ENCODE measurements around the gene MICA. TPM values are rescaled to one million over a fixed set of nuclear protein-coding genes. Genes with fewer than 3 reads are reported as not detected.

The MICA gene
- polyA plus RNA-seq, 2 of the 4 experiments (the other 2 are of a cell fraction) = 20.5 to 22.8 TPM

DNA sequence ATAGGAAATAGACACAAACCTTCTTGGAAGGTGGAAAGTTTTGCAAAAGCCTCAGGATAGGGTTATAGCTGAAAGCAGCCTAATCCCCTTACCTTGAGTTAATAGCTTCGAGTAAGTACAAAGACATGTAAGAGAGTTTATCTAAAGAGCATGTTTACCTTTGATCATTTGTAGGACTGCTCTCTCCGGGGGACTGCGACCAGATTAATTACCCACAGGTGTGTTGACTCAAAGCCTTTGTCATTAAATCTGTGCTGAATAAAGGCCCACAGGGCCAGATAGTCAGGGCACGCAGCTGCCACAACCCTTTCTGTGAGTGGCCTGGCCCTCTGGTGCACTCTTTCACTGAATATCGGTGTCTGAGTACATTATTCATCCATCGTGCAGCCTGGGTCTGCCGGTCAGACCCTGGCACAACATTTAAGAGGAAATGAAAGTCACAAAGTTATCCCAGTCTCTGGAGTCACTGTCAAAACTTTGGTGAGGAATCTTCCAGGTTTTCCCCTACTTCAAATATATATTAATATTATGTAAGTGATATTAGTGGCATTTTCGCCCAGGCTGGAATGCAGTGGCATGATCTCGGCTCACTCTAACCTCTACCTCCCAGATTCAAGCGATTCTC is 5.4 kb upstream of the MICA start (continued):
- TF ChIP-seq, protein P1, sequence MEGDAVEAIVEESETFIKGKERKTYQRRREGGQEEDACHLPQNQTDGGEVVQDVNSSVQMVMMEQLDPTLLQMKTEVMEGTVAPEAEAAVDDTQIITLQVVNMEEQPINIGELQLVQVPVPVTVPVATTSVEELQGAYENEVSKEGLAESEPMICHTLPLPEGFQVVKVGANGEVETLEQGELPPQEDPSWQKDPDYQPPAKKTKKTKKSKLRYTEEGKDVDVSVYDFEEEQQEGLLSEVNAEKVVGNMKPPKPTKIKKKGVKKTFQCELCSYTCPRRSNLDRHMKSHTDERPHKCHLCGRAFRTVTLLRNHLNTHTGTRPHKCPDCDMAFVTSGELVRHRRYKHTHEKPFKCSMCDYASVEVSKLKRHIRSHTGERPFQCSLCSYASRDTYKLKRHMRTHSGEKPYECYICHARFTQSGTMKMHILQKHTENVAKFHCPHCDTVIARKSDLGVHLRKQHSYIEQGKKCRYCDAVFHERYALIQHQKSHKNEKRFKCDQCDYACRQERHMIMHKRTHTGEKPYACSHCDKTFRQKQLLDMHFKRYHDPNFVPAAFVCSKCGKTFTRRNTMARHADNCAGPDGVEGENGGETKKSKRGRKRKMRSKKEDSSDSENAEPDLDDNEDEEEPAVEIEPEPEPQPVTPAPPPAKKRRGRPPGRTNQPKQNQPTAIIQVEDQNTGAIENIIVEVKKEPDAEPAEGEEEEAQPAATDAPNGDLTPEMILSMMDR (IDR thresholded peaks at IDR 0.05) = no peak
- TF ChIP-seq CEBPB (IDR thresholded peaks at IDR 0.05) = no peak
- TF ChIP-seq, protein P2, sequence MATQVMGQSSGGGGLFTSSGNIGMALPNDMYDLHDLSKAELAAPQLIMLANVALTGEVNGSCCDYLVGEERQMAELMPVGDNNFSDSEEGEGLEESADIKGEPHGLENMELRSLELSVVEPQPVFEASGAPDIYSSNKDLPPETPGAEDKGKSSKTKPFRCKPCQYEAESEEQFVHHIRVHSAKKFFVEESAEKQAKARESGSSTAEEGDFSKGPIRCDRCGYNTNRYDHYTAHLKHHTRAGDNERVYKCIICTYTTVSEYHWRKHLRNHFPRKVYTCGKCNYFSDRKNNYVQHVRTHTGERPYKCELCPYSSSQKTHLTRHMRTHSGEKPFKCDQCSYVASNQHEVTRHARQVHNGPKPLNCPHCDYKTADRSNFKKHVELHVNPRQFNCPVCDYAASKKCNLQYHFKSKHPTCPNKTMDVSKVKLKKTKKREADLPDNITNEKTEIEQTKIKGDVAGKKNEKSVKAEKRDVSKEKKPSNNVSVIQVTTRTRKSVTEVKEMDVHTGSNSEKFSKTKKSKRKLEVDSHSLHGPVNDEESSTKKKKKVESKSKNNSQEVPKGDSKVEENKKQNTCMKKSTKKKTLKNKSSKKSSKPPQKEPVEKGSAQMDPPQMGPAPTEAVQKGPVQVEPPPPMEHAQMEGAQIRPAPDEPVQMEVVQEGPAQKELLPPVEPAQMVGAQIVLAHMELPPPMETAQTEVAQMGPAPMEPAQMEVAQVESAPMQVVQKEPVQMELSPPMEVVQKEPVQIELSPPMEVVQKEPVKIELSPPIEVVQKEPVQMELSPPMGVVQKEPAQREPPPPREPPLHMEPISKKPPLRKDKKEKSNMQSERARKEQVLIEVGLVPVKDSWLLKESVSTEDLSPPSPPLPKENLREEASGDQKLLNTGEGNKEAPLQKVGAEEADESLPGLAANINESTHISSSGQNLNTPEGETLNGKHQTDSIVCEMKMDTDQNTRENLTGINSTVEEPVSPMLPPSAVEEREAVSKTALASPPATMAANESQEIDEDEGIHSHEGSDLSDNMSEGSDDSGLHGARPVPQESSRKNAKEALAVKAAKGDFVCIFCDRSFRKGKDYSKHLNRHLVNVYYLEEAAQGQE (IDR thresholded peaks at IDR 0.05) = no peak
- TF ChIP-seq, protein P3, sequence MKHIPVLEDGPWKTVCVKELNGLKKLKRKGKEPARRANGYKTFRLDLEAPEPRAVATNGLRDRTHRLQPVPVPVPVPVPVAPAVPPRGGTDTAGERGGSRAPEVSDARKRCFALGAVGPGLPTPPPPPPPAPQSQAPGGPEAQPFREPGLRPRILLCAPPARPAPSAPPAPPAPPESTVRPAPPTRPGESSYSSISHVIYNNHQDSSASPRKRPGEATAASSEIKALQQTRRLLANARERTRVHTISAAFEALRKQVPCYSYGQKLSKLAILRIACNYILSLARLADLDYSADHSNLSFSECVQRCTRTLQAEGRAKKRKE (CRISPR knock-in tag; IDR thresholded peaks at IDR 0.05; ENCODE audit: low read depth) = no peak
- no peak for TF ChIP-seq HOXB5 (CRISPR knock-in tag; IDR thresholded peaks at IDR 0.05)
- no peak for TF ChIP-seq EP300 (IDR thresholded peaks at IDR 0.05)

DNA sequence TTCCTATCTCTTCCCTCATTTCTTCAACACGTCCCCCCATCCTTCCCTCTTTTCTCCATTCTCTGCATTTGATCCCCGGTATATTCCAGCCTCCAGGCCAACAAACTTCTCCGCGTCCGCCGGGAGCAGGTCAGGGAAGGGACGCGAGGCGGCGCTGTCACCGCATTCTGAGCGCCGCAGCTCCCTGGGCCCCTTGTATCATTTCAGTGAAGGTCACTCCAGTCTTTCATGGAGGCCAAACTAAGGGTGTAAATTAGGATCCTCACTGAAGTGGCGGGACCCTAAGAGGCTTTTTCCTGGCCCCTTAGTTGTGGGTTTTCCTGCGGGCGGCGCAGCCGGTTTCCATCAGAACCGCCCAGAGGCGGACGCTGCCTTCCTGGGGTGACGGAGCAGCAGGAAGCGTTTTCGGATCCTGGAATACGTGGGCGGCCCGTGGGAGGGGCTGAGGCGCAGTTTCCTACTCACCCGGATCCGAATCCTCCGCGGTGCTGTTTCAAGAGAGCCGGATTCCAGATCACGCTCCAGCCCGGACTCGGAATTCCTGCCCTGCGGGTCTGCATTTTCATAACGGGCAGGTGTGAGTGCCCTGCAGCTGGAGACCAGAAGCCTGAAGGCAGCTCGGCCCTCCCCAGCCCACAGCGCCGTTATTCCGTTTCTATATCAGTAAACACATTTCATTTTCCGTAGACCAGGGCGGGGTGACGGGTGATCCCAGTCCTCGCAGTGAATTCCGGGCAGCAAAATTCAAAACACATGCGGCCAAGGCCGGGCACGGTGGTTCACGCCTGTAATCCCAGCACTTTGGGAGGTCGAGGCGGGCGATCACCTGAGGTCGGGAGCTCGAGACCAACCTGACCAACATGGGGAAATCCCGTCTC is 3.6 kb upstream of the MICA start:
- H3K27ac ChIP-seq = peak overlapping the region; percentile 91 to 99
- ChIA-PET CTCF (interaction anchor here (0.5 to 10.2 kb wide), 5 partner anchors 41 to 142 kb away, joined by 3 to 108 read pairs (median 3); partner anchors contain the start of gene DDX39B), POLR2A (interaction anchor here (0.6 to 1.2 kb wide), 6 partner anchors 12 to 1919 kb away, joined by 3 to 6 read pairs (median 3); no protein-coding TSS in a partner anchor)
- FAIRE-seq (no peak), DNase-seq (ENCODE audit: low read depth in 1 of 2, low spot score in 1 of 2) (peak; percentile 76 to 88), ATAC-seq (peak; percentile 73 to 81)
- H3K4me1 ChIP-seq = peaks cover 32% of the 10 kb centered on the region
- no peaks in the 10 kb centered on the region for H3K9me3 ChIP-seq
- peak overlapping the region; percentile 93 for H3K4me2 ChIP-seq
- peak overlapping the region; percentile 97 for H3K4me3 ChIP-seq
- WGBS (ENCODE audit: missing lambda C conversion rate) = 3% methylated on average over 29 of the region's 57 CpGs
- TF ChIP-seq JUN (IDR thresholded peaks at IDR 0.05) = peak; percentile 22 to 26; a peak in 1 of 5 replicates
- peak; percentile 63 for TF ChIP-seq SMC3 (IDR thresholded peaks at IDR 0.05)
- TF ChIP-seq ESRRA (IDR thresholded peaks at IDR 0.05; ENCODE audit: borderline replicate concordance, low read length) = peak; percentile 40; the same call in 1 of the 2 replicates
- TF ChIP-seq CHD2 (IDR thresholded peaks at IDR 0.05; ENCODE audit: low read length, partially characterized antibody) = no peak
- no peak for TF ChIP-seq ZSCAN20 (CRISPR knock-in tag; IDR thresholded peaks at IDR 0.05)
- no peak for TF ChIP-seq NR3C1 (IDR thresholded peaks at IDR 0.05)
- peak; percentile 45 for TF ChIP-seq POLR2A (IDR thresholded peaks at IDR 0.05; ENCODE audit: low read length)
- TF ChIP-seq, protein P4, sequence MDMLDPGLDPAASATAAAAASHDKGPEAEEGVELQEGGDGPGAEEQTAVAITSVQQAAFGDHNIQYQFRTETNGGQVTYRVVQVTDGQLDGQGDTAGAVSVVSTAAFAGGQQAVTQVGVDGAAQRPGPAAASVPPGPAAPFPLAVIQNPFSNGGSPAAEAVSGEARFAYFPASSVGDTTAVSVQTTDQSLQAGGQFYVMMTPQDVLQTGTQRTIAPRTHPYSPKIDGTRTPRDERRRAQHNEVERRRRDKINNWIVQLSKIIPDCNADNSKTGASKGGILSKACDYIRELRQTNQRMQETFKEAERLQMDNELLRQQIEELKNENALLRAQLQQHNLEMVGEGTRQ (IDR thresholded peaks at IDR 0.05) = no peak
- TF ChIP-seq HOXB13 (CRISPR knock-in tag; IDR thresholded peaks at IDR 0.05; ENCODE audit: low read depth) = no peak
- TF ChIP-seq KDM5A (IDR thresholded peaks at IDR 0.05) = 0 out of 2 replicates have a peak, but pooled peaks have one; percentile 36
- no peak for TF ChIP-seq HOXA7 (CRISPR knock-in tag; IDR thresholded peaks at IDR 0.05)
- peak; percentile 61 to 62 for TF ChIP-seq RAD21 (conservative IDR thresholded peaks at IDR 0.05 in 1 of 2, IDR thresholded peaks at IDR 0.05 in 1 of 2)
- TF ChIP-seq PHF8 (IDR thresholded peaks at IDR 0.05; ENCODE audit: borderline replicate concordance, low read depth) = peak; percentile 23; the same call in 1 of the 2 replicates
- no peak for TF ChIP-seq FOSL2 (IDR thresholded peaks at IDR 0.05)
- peak; percentile 11; the same call in 1 of the 2 replicates for TF ChIP-seq FOSL2 (CRISPR knock-in tag; IDR thresholded peaks at IDR 0.05)
- TF ChIP-seq, protein P5, sequence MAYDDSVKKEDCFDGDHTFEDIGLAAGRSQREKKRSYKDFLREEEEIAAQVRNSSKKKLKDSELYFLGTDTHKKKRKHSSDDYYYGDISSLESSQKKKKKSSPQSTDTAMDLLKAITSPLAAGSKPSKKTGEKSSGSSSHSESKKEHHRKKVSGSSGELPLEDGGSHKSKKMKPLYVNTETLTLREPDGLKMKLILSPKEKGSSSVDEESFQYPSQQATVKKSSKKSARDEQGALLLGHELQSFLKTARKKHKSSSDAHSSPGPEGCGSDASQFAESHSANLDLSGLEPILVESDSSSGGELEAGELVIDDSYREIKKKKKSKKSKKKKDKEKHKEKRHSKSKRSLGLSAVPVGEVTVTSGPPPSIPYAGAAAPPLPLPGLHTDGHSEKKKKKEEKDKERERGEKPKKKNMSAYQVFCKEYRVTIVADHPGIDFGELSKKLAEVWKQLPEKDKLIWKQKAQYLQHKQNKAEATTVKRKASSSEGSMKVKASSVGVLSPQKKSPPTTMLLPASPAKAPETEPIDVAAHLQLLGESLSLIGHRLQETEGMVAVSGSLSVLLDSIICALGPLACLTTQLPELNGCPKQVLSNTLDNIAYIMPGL (CRISPR knock-in tag; IDR thresholded peaks at IDR 0.05; ENCODE audit: borderline replicate concordance) = peak; percentile 78; the same call in 1 of the 2 replicates
- no peak for TF ChIP-seq EP300 (IDR thresholded peaks at IDR 0.05)
- TF ChIP-seq, protein P6, sequence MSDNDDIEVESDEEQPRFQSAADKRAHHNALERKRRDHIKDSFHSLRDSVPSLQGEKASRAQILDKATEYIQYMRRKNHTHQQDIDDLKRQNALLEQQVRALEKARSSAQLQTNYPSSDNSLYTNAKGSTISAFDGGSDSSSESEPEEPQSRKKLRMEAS (IDR thresholded peaks at IDR 0.05) = peak; percentile 27
- TF ChIP-seq, protein P7, sequence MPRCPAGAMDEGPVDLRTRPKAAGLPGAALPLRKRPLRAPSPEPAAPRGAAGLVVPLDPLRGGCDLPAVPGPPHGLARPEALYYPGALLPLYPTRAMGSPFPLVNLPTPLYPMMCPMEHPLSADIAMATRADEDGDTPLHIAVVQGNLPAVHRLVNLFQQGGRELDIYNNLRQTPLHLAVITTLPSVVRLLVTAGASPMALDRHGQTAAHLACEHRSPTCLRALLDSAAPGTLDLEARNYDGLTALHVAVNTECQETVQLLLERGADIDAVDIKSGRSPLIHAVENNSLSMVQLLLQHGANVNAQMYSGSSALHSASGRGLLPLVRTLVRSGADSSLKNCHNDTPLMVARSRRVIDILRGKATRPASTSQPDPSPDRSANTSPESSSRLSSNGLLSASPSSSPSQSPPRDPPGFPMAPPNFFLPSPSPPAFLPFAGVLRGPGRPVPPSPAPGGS (IDR thresholded peaks at IDR 0.05) = peak; percentile 47; the same call in 1 of the 3 replicates
